Dermis blood vessel endothelial cell (primary cell): ENCODE measurements around the gene NISCH. TPM values are rescaled to one million over a fixed set of nuclear protein-coding genes. Genes with fewer than 3 reads are reported as not detected.

ENCODE experiments used
- DNase-seq: peaks from one replicate; pipeline ENCODE4 v3.0.0; 2010
- total RNA-seq: library from RNA; depleted of rRNA; stranded (reverse); fragments of >200 nt; gene quantifications from 2 replicates; pipeline ENCODE4 v1.2.3, GENCODE V29; 2014

The NISCH gene
- total RNA-seq, 1 donor from 2014 or later: 106 TPM

DNA sequence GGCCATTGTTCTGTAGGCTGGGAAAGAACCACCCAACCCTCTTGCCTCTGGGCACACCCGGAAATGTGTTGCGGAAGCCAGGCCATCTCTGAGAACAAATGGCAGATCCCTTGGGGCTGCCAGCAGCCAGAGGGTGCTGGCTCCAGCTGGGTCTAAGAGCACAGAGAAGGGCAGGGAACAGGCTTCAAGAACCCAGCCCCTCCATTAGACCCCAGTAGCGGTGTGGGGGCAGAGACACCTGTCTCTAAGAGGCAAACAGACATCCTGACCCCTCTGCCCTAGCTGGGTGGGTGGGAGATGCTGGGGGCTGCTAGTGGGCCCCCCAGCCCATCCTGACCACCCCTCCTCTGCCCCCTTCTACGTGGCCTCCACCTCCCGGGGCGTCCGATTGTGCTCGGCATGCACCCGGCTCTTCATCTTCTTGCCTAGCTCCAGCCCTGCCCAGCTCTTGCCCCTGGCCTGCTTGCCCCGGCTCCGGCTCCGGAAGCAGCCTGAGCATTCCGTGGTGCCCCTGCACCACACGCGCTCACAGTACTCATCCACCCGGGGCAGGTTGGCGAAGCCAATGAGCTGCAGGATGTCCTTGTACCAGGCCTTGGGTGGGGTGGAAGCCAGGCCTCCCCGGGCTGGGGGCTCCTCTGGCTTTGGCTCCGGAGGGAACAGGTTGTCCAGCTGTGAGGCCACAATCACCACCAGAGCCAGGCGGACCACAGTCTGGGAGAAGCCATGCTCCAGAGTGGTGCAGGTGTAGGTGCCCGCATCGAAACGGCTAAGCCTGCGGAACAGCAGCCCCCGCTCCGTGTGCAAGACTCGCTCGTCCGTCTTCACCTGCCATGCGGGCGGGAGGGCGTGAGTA lies 19.9 kb upstream of the NISCH start:
- peak; percentile 45 for DNase-seq

DNA sequence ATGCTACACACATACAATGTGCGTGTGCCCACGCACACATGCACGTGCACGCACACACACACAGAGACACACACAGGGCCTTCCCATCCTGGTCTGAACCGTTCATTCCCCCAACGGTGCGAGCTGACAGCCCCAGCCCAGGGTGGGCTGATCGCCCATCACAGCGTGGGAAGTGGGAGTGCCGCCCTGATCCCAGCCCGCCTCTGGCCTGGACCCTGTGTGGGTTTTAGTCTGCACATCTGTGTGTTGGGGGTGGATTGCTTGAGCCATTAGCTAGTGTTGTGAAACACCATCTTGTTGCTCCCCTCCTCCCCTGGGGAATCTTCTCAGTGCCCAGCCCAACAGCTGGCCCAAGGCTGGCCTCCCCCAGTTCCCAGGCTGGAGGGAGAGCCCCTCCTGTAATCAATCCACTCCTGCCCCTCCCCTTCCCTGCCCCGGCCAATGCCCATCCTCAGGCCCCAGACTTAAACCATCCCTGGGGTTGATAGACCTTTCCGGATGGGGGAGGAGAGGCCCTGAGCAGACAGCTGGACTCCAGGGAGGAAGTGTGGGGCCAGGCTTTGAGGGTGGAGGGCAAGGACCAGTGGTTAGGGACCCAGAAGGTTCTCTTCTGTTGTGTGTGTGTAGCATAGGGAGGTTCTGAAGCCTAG lies 18.8 kb upstream of the NISCH start:
- DNase-seq: peak; percentile 28

DNA sequence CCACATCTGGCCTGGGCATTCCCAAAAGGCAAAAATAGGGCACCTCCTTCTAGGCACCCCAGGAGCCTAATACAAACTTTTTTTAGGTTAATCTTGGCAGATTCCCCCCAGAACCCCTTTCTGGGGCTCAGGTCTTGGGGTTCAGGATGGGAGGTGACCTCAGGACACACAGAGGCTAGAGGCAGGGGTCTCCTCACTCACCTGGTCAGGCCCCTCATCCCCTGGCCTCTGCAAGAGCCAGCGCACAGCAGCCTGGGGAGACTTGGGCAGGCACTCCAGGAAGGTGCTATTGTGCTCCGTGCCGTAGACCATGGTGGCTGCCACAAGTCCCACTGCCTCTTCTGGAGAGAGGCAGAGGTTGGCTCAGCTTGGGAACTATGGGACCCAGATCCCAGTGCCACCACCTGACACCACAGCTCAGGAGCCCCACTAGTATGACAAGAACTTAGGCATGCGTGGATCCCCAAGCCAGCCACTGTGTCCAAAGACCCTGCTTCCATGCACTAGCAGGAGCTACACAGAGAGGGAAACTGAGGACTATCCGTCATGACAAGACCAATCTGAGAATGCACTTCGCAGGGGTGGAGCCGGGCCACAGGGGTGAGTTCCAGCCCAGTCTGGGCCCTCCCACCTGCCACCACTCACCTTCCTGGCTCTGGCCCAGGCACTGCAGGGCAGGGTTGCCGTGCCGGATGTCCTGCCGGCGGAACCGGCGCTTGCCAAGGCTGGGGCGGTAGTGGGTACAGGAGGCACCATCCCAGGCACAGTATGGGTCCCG lies 17.9 kb upstream of the NISCH start:
- no peak for DNase-seq

DNA sequence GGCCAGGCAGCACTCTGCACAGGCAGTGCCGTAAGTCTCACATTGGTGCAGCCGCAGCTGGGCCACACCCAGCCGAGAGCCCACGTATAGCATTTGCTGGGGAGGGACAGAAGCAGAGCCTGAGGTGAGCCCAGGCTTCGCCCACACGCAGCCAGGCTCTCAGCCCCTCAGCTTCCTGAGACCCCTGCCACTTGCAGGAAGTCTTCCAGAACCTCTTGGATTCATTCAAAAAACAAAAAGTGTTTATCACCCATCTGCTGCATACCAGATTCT lies 17.4 kb upstream of the NISCH start:
- DNase-seq: no peak

DNA sequence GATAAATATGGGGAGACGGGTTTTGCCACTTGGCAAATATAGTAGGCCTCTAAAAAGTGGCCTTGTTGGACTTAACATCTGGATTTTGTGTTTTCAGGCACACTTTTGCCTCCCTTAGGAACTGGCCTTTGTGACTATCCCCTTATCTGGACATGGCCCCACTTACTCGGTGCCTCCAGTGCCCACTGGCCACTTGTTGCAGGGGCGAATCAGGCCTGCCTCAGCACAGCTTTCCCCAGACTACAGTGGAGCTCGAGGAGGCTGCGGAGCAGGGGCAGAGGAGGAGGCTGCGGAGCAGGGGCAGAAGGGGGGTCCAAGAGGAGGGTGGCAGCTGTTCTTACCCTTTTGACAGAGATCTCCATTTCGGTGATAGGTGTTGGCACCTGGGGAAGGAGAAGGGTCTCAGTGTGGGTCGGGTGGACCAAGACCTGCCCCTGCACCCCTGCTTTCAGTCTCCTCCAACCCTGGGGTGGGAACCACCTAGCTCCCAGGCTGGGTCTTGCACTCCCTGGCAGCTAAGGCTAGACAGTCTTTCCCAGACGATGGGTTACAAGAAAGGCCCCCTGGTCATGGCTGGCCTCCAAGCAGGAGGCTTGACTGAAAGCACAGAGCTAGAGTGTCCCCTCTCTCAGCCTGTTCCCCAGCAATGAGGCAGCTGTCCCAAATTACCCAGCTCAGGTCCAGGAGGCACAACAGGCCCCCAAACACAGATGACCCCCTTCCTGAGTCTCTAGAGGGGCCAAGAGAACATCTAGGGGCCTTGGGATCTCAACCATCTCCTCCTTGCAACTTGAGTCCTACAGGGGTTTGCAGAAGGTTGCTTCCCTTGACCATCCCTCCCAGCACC lies 16.6 kb upstream of the NISCH start:
- no peak for DNase-seq

DNA sequence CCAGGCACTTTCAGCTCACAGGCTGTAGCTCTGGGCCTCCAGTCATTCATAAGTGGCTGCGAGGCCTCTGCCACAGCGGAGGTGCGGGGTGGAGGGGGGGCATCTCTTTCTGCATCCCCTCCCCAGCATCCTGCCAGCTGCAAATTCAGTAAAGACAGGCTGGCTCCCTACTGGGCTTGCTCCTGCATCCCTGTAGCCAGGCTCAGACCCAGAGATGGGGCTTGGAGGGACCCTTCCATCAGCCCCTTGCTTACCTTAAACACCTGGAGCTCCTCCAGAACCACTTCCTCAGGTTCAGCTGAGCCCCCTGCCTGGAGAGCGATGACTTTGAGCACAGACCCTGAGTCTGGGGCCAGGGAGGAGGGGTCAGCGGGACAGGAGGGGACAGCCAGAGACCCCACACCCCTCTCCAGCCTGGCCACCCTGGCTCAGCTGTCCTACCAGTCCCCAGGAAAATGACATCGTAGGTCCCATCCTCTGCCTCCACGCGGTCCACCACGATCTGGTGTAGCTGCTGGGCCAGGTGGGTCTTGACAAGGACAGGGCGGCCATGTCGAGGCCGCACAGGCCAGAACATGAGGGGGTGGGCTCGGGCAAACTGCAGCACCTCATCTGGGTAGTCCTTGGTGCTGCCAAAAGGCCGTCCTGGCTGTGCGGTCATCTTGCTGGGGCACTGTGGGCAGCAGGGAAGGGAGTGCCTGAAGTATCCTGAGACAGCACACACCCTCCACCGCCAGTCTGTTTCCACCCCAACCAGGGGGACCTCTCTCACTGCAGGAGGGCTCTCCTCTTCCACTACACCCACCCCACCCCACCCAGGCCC lies 15.8 kb upstream of the NISCH start:
- no peak for DNase-seq

DNA sequence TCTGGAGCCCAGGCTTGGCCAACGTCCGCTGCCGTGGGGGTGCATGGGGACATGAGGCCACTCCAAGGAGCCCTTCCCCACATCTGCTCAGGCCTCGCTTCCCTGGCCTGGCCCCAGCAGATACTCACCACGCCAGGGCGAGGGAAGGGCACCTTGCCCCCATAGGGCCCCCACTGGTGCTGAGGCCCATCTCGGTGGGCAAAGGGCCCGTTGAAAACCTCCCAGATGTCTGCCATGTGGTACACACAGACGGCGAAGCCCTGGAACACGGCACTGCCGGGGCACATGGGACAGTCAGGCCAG lies 15.2 kb upstream of the NISCH start:
- DNase-seq: no peak

DNA sequence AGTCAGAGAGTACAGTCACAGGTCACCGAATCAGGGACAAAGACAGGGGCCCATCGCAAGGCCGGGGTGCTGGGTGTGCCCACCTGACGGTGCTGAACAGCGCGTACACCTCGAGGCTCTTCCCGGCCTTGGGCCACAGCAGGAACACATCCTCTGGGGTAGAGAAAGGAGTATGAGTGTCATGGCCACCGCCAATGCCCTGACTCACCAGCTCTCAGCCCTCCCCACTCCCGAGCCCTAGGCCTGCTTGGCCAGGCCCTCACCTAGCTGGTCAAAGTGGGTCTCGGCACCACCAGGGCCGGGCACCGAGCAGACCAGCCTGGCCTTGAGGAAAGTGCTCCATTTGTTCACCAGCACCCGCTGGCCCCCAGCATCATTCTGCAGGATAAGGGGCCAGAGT lies 14.7 kb upstream of the NISCH start:
- no peak for DNase-seq

DNA sequence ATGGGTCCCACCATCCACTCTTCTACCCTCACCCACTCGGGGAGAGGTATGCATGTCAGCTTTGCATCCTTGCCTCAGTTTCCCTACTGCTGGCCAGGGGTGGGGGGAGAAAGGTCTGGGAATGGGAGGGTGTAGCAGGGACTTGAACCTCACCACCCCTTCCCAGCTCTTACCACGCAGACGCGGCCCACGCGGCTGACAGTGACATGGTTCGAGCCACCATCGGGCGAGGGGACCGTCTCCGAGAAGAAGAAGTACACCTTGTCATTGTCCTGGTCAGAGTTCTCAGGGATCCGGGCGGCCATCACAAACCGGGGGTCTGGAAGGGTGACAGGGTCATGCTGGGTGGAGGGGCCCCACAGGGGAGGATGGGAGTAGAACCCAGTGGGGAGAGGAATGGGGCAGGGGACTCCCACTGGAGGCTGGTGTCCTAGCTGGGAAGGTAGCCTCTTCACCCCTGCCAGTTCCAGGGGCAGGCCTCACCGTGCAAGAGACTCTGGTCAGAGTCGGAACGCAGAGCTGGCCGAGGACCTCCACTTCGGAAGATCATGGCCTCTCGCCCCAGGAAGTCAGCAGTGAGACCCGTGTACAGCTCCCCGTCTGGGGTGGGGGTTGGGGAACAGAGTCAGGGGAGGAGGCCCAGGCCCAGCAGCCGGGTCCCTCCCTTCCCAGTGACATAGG lies 14.2 kb upstream of the NISCH start:
- DNase-seq: no peak

DNA sequence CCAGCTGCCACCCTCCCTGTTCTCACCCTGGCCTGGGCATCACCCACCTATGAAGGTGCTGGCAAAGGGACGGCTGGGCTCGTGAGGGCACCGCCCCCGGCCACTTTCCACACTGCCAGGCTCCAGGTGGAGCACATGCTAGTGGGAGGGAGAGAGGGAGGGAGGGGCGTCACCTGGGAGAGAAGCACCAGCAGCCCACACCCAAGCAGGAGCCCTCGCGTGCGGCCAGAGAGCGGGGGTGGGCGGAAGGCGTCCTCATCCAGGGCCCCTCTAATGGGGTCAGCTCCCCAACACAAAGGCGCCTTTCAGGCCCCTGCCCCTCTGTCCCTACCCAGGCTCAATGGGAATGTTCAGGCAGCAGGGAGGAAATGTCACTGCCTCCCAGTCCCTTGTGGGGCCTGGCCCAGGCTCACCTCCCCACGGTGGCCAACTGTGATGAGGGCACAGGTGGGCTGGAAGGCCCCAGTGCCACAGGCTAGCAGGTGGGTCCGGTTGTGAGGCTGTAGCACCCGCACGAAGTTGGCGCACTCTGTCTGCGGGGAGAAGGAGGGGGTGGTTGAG lies 13.6 kb upstream of the NISCH start:
- DNase-seq: no peak

DNA sequence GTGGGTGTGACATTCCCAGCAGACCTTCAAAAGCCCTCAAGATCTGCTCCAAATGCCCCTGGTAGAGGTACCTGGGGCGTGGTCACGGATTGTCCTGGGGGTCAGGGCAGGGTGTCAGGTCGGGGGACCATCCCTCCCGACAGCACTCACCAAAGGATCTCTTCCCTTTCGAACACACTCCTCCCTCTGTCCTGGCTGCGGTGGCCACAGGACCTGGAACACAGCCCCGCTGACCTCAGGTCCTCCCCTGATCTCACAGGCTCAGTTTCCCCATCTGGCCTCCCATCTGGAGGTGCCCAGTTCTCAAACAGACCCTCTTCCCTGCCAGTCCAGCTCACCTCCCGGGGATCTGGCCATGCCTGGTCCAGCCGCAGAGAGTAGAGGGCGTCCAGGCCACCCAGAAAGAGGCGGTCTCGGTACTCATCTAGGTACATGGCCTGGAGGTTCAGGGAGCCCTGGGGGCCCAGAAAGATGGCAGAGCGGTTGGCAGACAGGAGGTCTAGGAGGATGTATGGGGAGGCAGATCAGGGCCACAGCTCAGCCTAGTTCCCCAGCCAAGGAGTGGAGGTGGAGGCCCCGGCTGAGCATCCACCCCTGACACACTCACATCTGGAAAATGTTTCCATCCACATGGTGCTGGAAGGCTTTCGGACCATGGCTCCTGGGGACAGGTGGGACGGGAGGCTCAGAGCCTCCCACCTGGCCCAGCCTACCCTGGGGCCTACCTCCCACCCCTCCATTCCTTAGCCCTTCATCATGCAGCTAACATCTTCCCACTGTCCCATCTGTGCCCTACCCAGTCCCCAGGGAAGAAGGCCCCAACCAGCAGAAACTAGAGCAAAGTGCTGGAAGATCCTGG lies 12.8 kb upstream of the NISCH start:
- no peak for DNase-seq

DNA sequence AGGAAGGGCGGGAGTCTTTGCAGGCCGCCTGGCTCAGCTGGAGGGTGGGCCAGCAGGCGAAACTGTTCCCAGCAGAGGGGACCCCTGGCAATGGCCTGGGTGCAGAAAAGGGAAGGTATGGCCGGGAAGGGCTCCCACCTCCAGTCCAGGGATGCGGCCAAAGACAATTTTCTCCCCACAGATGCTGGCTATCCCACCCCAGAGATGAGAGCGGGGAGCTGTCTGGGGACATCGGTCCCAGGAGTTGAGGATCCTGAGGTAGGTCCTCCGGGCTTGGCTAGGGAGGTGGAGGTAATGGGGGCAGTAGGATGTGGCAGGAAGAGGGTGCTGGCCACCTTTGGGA lies 12.2 kb upstream of the NISCH start:
- no peak for DNase-seq

DNA sequence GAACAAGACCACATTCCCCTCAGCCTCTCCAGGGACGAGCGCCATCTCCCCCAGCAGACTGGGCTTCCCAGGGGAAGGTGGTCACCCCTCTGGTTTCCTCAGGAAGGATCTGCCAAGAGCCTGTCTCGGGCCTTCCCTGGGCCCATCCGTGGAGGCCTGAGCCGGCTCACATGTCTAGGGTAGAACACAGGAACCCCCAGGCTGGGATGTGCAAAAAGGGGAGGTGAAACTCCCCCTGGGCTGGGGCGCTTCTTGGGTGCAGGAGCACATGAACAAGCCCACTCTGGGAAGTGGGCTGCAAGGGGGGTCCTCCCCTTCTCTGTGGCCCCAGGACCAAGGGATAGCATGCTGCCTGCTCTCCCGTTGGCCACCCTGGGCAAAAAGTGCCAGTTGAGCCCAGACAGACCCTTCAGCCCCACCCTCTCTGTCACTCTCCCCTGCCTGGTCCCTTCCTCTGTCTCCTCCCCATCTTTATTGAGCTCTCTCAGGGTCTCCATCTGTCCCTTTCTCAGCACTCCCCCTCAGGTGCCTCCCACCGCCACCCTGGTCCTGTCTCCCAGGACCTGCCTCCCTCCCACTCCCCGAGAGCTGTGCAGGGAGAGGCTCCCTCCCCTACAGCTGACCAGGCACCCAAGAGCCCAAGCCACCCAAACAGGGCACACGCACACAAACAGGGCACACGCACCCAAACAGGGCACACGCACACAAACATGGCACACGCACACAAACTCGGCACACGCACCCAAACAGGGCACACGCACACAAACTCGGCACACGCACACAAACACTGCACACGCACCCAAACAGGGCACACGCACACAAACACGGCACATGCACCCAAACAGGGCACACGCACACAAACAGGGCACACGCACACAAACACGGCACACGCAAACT lies 11.4 kb upstream of the NISCH start:
- no peak for DNase-seq

DNA sequence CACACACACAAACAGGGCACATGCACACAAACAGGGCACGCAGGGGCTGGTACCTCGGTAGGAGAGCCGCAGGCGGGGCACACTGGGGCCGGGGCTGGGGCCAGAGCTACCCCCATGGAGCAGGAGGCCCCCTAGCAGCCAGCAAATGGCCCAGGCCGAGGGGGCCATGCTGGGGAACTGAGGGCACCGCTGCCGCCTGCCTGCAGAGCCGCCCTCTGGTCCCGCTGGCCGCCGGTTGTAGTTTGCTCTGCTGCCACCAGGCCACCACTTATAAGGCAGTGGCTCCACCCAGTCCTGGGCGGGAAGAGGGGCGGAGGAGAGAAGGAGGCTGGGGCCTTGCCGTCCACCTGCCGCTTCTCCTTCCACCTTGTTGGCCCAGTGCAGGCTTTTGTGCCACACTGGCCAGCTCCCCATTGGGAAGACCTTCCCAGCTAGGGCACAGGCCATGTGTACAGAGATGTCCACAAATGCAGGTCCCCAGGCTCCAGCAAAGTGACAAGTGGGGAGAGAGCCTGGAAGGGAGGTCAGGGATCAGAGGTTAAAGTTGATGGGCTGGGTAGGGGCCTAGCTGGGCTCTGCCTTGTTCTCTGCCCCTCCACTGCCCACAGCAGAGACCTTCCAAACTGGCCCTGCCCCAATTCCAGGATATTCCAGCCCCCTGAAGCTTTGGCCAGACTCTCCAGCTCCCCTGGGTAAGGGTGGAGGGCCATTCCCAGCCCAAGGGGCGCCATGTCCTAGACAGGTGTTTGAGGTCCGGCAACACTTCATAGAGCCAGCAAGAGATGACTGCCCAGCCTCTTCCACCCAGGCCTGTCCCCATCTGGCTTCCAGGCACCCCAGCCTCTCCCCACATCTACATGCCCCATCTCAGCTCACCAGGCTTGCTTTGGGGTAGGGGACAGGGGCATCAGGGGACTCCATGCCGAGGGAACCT lies 10.3 kb upstream of the NISCH start, which contains the start of gene SEMA3G:
SEMA3G (minus strand) TSS at position 244 of the 934 bp plus-strand sequence; CDS start at position 168, 76 bp downstream.
- peak; percentile 88 for DNase-seq

DNA sequence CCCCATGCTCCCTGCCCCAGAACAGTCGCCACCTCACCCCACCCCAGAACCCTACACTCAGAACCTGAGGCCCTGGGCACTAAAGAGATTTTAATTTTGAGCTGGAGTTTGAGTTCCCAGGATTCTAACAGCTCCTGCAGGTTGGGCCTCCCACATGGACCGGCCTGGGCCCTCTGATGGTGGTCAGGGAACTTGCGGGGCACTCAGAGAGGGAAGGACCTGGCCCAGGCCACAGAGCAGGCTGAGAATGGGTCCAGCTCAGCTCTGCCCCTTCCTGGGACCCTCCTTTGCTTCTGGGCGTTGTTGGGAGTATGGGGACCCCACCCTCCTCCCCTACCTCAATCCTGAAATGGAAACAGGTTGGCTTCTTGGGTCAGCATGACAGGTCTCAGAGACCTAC lies 9.4 kb upstream of the NISCH start:
- DNase-seq: no peak

DNA sequence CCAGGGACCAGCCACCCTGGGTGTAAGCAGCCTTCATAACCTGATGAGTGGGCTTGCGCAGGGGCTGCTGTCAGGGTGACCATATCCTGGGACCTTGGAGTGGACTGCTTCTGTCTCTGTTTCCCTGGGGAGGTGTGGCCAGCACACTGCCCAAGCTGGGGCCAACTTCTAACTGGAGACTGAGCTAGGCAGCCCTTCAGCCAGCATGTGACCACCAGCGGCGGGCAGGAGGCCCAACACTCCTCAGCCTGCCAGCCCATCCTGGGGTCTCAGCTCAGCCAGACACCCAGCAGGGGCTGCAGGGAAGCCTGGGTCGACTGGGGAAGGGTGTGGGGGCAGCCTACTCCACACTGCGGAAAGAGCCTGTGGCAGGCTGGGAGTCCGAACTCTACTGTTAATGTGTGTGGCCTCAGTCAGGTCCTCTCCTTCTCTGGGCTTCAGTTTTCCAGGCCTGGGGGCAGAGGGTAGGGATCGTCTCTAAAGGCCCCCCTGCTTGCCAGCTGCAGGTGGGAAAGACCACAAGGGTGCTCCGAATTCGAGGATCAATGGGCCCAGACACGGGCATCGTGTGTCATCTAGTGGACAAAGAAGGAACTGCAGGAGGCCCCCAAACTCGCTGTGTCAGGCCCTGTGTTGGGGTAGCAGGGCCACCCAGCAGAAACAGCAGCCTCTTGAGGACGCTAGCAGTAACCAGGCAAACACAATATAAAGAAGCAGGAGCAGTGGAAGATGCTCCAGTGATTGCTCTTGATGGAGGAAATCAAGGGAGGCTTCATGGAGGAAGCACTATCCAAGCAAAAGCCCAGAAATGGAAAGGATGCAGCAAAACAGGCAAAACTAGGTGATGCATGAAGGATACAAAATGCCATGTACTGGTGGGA lies 8.5 kb upstream of the NISCH start:
- DNase-seq: peak; percentile 82
